ENCODE measurements around the gene BANK1.

Gene BANK1

GRCh38 chr4:101843054-101843453 is 52.5 kb downstream of the BANK1 start:
- DNase-seq (ENCODE audit: extremely low spot score): no peak
- ChIA-PET POLR2A (no interaction called here), CTCF (interaction anchor here (1.9 kb wide), 1 partner anchor 12 kb away, joined by 11 read pairs; no protein-coding TSS in a partner anchor)
- TF ChIP-seq CTCF (IDR thresholded peaks at IDR 0.05; ENCODE audit: control extremely low read depth, extremely low read depth, low read depth, missing control alignments): no peak

DNA sequence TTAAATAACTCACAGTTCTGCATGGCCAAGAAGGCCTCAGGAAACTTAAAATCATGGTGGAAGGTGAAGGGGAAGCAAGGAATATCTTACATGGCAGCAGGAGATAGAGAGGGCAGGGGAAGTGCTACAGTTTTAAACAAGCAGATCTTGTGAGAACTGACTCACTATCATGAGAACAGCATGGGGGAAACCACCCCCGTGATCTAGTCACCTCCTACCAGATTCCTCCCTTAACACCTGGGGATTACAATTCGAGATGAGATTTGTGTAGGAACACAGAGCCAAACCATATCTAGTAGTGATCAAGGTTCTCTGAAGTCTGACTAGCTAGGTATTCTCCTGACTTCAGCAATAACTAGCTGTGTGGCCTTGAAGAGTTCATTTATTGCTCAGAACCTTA is 56.0 kb downstream of the BANK1 start:
- ChIA-PET POLR2A (no interaction called here), CTCF (no interaction called here)
- TF ChIP-seq CTCF (IDR thresholded peaks at IDR 0.05; ENCODE audit: control extremely low read depth, extremely low read depth, low read depth, missing control alignments): no peak
- DNase-seq (ENCODE audit: extremely low spot score): no peak

DNA sequence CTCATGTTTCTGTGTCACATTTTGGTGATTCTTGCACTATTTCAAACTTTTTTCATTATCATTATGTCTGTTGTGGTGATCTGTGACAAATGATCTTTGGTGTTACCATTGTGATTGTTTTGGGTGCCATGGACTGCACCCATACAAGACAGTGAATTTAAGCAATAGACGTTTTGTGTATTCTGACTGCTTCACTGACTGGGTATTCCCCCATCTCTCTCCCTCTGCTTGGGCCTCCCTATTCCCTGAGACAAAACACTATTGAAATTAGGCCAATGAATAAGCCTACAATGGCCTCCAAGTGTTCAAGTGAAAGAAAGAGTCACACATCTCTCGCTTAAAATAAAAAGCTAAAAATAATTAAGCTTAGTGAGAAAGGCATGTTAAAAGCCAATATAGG is 60.2 kb downstream of the BANK1 start:
- no peak for TF ChIP-seq CTCF (IDR thresholded peaks at IDR 0.05; ENCODE audit: control extremely low read depth, extremely low read depth, low read depth, missing control alignments)
- ChIA-PET CTCF (interaction anchor here (1.2 to 2.9 kb wide), 2 partner anchors 12 to 27 kb away, joined by 3 to 12 read pairs; no protein-coding TSS in a partner anchor), POLR2A (no interaction called here)
- DNase-seq (ENCODE audit: extremely low spot score): no peak

DNA sequence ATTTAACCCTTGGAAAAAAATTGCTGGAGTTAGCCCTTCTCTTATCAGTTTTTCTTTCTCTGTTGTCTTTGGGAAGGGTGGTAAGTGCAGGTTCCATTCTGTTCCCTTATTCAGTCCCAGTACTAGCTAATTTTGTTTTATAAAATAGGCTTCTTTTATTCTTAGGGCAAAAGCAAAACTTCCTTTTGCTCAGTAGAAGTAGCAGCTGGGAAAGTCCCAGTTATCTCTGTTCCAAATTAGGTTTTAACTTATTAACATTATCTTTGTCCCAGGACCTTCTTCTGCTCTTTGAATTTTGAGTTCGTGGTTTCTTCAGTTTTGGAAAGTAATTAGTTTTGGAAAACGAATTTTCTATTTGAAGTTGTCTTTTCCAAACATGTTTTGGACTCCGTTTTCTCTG is 61.1 kb downstream of the BANK1 start:
- TF ChIP-seq CTCF (IDR thresholded peaks at IDR 0.05; ENCODE audit: control extremely low read depth, extremely low read depth, low read depth, missing control alignments): no peak
- no peak for DNase-seq (ENCODE audit: extremely low spot score)
- ChIA-PET CTCF (no interaction called here), POLR2A (no interaction called here)

- no peak for DNase-seq (ENCODE audit: extremely low spot score)
- ChIA-PET POLR2A (no interaction called here), CTCF (no interaction called here)
- no peak for TF ChIP-seq CTCF (IDR thresholded peaks at IDR 0.05; ENCODE audit: control extremely low read depth, extremely low read depth, low read depth, missing control alignments)
These were observed 62.5 kb downstream of the BANK1 start for GRCh38 chr4:101853028-101853427.

DNA sequence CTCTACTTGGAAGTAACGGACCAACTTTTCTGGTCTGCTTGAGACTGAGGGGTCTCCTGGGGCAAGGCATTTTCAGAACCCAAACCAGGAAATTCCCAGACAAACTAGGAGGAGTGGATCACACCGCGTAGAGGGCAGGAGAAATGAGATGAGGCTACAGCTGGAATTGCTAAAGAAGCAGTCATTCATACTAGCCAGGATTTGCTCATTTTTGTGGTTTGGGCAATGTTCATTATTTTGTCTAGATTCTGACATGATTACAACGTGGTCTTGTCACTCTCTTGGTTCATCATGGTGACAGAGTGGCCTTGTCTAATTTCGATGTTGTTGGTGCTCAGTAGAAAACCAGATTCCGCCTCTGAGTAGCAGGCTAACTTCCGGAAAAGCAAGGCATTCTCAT is 63.2 kb downstream of the BANK1 start:
- POLR2A ChIA-PET: no interaction called here
- CTCF ChIA-PET: no interaction called here
- no peak for TF ChIP-seq CTCF (IDR thresholded peaks at IDR 0.05; ENCODE audit: control extremely low read depth, extremely low read depth, low read depth, missing control alignments)
- DNase-seq (ENCODE audit: extremely low spot score): no peak

DNA sequence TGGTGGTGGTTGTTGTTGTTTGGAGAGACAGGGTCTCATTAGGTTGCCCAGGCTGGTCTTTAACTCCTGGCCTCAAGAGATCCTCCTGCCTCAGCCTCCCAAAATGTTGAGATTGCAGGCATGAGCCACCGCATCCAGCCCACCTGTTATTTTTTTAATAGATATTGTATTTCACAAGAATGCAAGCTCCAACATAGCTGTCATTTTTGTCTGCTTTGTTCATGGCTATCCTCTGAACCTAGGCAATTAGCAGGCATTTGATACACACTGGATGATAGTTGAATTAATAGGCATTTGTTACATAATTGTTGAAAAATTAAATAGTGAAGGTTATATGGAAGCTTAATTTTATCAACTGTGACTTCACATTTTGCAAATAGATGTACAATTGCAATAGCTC is 64.7 kb downstream of the BANK1 start:
- no peak for DNase-seq (ENCODE audit: extremely low spot score)
- no peak for TF ChIP-seq CTCF (IDR thresholded peaks at IDR 0.05; ENCODE audit: control extremely low read depth, extremely low read depth, low read depth, missing control alignments)
- CTCF ChIA-PET: interaction anchor here (0.6 kb wide), 2 partner anchors 16 to 657 kb away, joined by 3 read pairs; no protein-coding TSS in a partner anchor
- POLR2A ChIA-PET: no interaction called here
